SK-N-SH (cell line): ENCODE measurements around the gene GALR3. TPM values are rescaled to one million over a fixed set of nuclear protein-coding genes. Genes with fewer than 3 reads are reported as not detected.

Experiments
- CTCF ChIA-PET: fragments of 300-600, 350-600 bp; formaldehyde crosslinking; extraction: SDS; loops from one replicate; lab custom pipeline; 2021; lab: Yijun Ruan, JAX
- POLR2A ChIA-PET: fragments of 350-600 bp; sonication (Branson Sonifier 250); formaldehyde crosslinking; extraction: SDS; loops from one replicate; lab custom pipeline; 2020; ENCODE audit warnings: antibody characterized with exemption, inconsistent platforms; lab: Yijun Ruan, JAX
- DNase-seq: peaks from one replicate; pipeline ENCODE4 v3.0.0; 2012
- H2AFZ ChIP-seq: fragments of 200-600 bp; sonication (generic); 2 replicates; pipeline ENCODE4 v1.8.1; 2016; ENCODE audit warnings: antibody characterized with exemption, mild to moderate bottlenecking, low read depth
- H3F3A ChIP-seq: fragments of 200-600 bp; sonication (generic); replicated peaks from 2 replicates; pipeline ENCODE3; 2016; ENCODE audit warnings: antibody characterized with exemption, mild to moderate bottlenecking; ENCODE audit not compliant: insufficient read depth
- H3K27ac ChIP-seq, 2 experiments: fragments of 200-500 bp in 1 of 2; fragments of 200-600 bp in 1 of 2; sonication (Bioruptor generic) in 1 of 2; sonication (generic), shearing (Covaris generic) in 1 of 2; 2 replicates each; pipeline versions ENCODE4 v1.5.1 to v1.6.1; 2014 to 2016; ENCODE audit warnings: low read depth in 2 of 2, inconsistent platforms in 1 of 2, low read length in 1 of 2, mild to moderate bottlenecking in 1 of 2, mixed read lengths in 1 of 2
- H3K27me3 ChIP-seq: fragments of 200-600 bp; sonication (generic), shearing (Covaris generic); 2 replicates; pipeline ENCODE4 v1.6.1; 2016; ENCODE audit warnings: mixed run types; ENCODE audit not compliant: insufficient read depth
- H3K36me3 ChIP-seq, 2 experiments: fragments of 200-500 bp in 1 of 2; fragments of 200-600 bp in 1 of 2; sonication (Bioruptor generic) in 1 of 2; sonication (generic) in 1 of 2; replicated peaks in 1 of 2; 2 replicates each; pipeline versions ENCODE3 to v1.5.1; 2014 to 2016; ENCODE audit warnings: low read length in 1 of 2, mild to moderate bottlenecking in 1 of 2; ENCODE audit not compliant: insufficient read depth in 2 of 2, control insufficient read depth in 1 of 2
- H3K4me1 ChIP-seq, 2 experiments: fragments of 200-500 bp in 1 of 2; fragments of 200-600 bp in 1 of 2; sonication (Bioruptor generic) in 1 of 2; sonication (generic), shearing (Covaris generic) in 1 of 2; 2 replicates each; pipeline versions ENCODE4 v1.5.1 to v1.6.1; 2014 to 2016; ENCODE audit warnings: low read depth in 1 of 2, low read length in 1 of 2, mixed run types in 1 of 2; ENCODE audit not compliant: insufficient read depth in 2 of 2, control insufficient read depth in 1 of 2
- H3K4me2 ChIP-seq: fragments of 200-600 bp; sonication (generic), shearing (Covaris generic); 2 replicates; pipeline ENCODE4 v1.6.1; 2017; ENCODE audit warnings: mixed run types
- H3K4me3 ChIP-seq, 2 experiments: fragments of 200-500 bp in 1 of 2; fragments of 200-600 bp in 1 of 2; sonication (Bioruptor generic) in 1 of 2; sonication (generic), shearing (Covaris generic) in 1 of 2; 2 replicates each; pipeline versions ENCODE4 v1.5.1 to v1.8.1; 2014 to 2016; ENCODE audit warnings: low read depth in 2 of 2, inconsistent platforms in 1 of 2, low read length in 1 of 2, mild to moderate bottlenecking in 1 of 2, mixed read lengths in 1 of 2, moderate library complexity in 1 of 2
- H3K79me2 ChIP-seq: fragments of 200-600 bp; sonication (generic); 2 replicates; pipeline ENCODE4 v1.8.1; 2017; ENCODE audit warnings: mild to moderate bottlenecking; ENCODE audit not compliant: insufficient read depth
- H3K9ac ChIP-seq: fragments of 200-600 bp; sonication (generic); 2 replicates; pipeline ENCODE4 v1.6.1; 2017; ENCODE audit warnings: mixed run types
- H3K9me2 ChIP-seq: fragments of 200-600 bp; sonication (generic); 2 replicates; pipeline ENCODE4 v1.6.1; 2017; ENCODE audit warnings: mixed run types
- H3K9me3 ChIP-seq: fragments of 200-600 bp; sonication (generic); 2 replicates; pipeline ENCODE4 v1.6.1; 2017; ENCODE audit warnings: mixed run types, mild to moderate bottlenecking, moderate library complexity
- H4K20me1 ChIP-seq: fragments of 200-600 bp; sonication (generic); 2 replicates; pipeline ENCODE4 v1.6.1; 2017; ENCODE audit warnings: mild to moderate bottlenecking, mixed run types; ENCODE audit not compliant: insufficient read depth
- CHD2 ChIP-seq: fragments of 150-350 bp; IDR thresholded peaks from 2 replicates; pipeline ENCODE4 v1.6.1; 2018; ENCODE audit warnings: low read length; ENCODE audit not compliant: partially characterized antibody
- EZH2phosphoT487 ChIP-seq: fragments of 200-600 bp; sonication (generic); IDR thresholded peaks from 2 replicates; pipeline ENCODE4 v1.6.1; 2017; ENCODE audit warnings: low read depth, mixed run types, mild to moderate bottlenecking, antibody characterized with exemption, moderate library complexity, borderline replicate concordance
- FOSL2 ChIP-seq: IDR thresholded peaks from 2 replicates; pipeline ENCODE4 v1.4.0; 2012; ENCODE audit warnings: low read depth, mild to moderate bottlenecking, moderate library complexity, borderline replicate concordance
- FOXJ3 ChIP-seq: sonication (generic); formaldehyde crosslinking; IDR thresholded peaks from 2 replicates; pipeline ENCODE4 v1.5.1; 2020; ENCODE audit warnings: mild to moderate bottlenecking, missing genetic modification reagents
- GABPA ChIP-seq: IDR thresholded peaks from 2 replicates; pipeline ENCODE4 v1.4.0; 2012; ENCODE audit warnings: low read depth, mild to moderate bottlenecking
- GATA2 ChIP-seq: sonication (generic); formaldehyde crosslinking; IDR thresholded peaks from 2 replicates; pipeline ENCODE4 v1.5.0; 2020; ENCODE audit warnings: mild to moderate bottlenecking, missing genetic modification reagents
- MXI1 ChIP-seq: IDR thresholded peaks from 2 replicates; pipeline ENCODE4 v1.6.1; 2012; ENCODE audit warnings: mild to moderate bottlenecking, low read depth, low read length, improper control_type of control experiment
- NFIC ChIP-seq: IDR thresholded peaks from 2 replicates; pipeline ENCODE4 v1.4.0; 2012; ENCODE audit warnings: borderline replicate concordance
- NRF1 ChIP-seq: IDR thresholded peaks from 2 replicates; pipeline ENCODE4 v1.6.1; 2012; ENCODE audit warnings: low read depth, mild to moderate bottlenecking, low read length
- POLR2AphosphoS5 ChIP-seq: IDR thresholded peaks from 2 replicates; pipeline ENCODE4 v1.6.1; 2012; ENCODE audit warnings: low read depth, low read length
- RXRA ChIP-seq: IDR thresholded peaks from 2 replicates; pipeline ENCODE4 v1.4.0; 2012; ENCODE audit warnings: low read depth, mild to moderate bottlenecking, borderline replicate concordance
- SMC3 ChIP-seq: IDR thresholded peaks from 2 replicates; pipeline ENCODE4 v1.6.1; 2012; ENCODE audit warnings: low read depth, low read length, improper control_type of control experiment
- TAF1 ChIP-seq: IDR thresholded peaks from 2 replicates; pipeline ENCODE4 v1.6.1; 2012; ENCODE audit warnings: low read depth, mild to moderate bottlenecking, low read length, moderate library complexity, borderline replicate concordance
- TCF12 ChIP-seq: IDR thresholded peaks from 2 replicates; pipeline ENCODE4 v1.4.0; 2012
- TEAD4 ChIP-seq: IDR thresholded peaks from 2 replicates; pipeline ENCODE4 v1.4.0; 2012; ENCODE audit warnings: mild to moderate bottlenecking, borderline replicate concordance; ENCODE audit not compliant: insufficient read depth
- YY1 ChIP-seq: IDR thresholded peaks from 2 replicates; pipeline ENCODE4 v1.4.0; 2012; ENCODE audit warnings: low read depth, mild to moderate bottlenecking
- WGBS: methylation state at CpG from one replicate; pipeline ENCODE4 v1.1.6; 2017; ENCODE audit warnings: low lambda C conversion rate; 5-methylcytosine and 5-hydroxymethylcytosine counted together
- polyA plus RNA-seq, 3 experiments: library from polyadenylated mRNA; depleted of rRNA; stranded (reverse); fragments of >200 nt; gene quantifications; 2 replicates each; pipeline ENCODE4 v1.2.3, GENCODE V29; 2012
- TF ChIP-seq, protein P1 (sequence below): IDR thresholded peaks from 2 replicates; pipeline ENCODE4 v1.4.0; 2012; ENCODE audit warnings: low read depth
- TF ChIP-seq, protein P2 (sequence below): IDR thresholded peaks from 2 replicates; pipeline ENCODE4 v1.6.1; 2012; ENCODE audit warnings: mild to moderate bottlenecking, low read depth, low read length, moderate library complexity

GALR3 gene
- polyA plus RNA-seq, 1 of the 3 experiments (the other 2 are of a cell fraction): not detected

DNA sequence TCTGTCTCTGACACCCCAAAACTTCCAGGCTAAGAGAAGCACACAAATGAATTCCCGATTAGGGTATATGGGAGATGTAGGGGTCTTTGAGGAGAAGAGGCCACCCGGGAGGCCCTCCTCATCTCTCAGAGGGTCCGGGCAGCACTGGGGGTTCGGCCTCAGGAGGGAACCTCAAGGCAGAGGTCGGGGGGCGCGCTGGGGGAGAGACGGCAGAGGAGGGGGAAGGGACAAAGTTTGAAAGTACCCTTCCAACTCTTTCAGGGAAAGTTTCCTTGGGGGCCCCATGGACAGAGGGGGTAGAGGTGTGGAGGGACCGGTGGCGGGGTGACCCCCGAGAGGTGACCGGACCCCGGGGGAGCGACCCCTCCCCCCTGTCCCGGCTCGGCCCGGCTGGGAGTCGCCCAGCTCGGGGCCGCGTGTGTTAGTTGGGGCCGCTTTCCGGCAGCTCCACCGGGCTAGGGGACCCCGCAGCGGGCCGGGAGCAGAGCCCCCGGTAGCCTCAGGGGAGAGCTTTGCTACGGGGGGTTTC, 18.8 kb upstream of the GALR3 start:
- ChIA-PET POLR2A (interaction anchor here (1.1 to 1.5 kb wide), 6 partner anchors 10 to 196 kb away, joined by 3 to 9 read pairs (median 4); partner anchors contain the start of genes ANKRD54 and GGA1), CTCF (interaction anchor here (0.8 to 2.0 kb wide), 5 partner anchors 13 to 197 kb away, joined by 3 to 7 read pairs (median 4); no protein-coding TSS in a partner anchor)
- H2AFZ ChIP-seq: no peak overlapping the region; the same call in 1 of the 2 replicates
- peaks cover 22% of the 10 kb centered on the region for H3K79me2 ChIP-seq
- DNase-seq: peak; percentile 73
- H3K9me3 ChIP-seq: no peaks in the 10 kb centered on the region
- no peaks in the 10 kb centered on the region for H3K9me2 ChIP-seq
- no peaks in the 10 kb centered on the region; the same call in 1 of the 2 replicates for H4K20me1 ChIP-seq
- peaks cover 17% of the 10 kb centered on the region for H3F3A ChIP-seq
- TF ChIP-seq CHD2 (no peak), FOXJ3 (no peak), TCF12 (no peak), TEAD4 (no peak), MXI1 (no peak), RXRA (no peak), SMC3 (no peak)
- TF ChIP-seq, protein P1, sequence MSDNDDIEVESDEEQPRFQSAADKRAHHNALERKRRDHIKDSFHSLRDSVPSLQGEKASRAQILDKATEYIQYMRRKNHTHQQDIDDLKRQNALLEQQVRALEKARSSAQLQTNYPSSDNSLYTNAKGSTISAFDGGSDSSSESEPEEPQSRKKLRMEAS: no peak
- TF ChIP-seq, protein P2, sequence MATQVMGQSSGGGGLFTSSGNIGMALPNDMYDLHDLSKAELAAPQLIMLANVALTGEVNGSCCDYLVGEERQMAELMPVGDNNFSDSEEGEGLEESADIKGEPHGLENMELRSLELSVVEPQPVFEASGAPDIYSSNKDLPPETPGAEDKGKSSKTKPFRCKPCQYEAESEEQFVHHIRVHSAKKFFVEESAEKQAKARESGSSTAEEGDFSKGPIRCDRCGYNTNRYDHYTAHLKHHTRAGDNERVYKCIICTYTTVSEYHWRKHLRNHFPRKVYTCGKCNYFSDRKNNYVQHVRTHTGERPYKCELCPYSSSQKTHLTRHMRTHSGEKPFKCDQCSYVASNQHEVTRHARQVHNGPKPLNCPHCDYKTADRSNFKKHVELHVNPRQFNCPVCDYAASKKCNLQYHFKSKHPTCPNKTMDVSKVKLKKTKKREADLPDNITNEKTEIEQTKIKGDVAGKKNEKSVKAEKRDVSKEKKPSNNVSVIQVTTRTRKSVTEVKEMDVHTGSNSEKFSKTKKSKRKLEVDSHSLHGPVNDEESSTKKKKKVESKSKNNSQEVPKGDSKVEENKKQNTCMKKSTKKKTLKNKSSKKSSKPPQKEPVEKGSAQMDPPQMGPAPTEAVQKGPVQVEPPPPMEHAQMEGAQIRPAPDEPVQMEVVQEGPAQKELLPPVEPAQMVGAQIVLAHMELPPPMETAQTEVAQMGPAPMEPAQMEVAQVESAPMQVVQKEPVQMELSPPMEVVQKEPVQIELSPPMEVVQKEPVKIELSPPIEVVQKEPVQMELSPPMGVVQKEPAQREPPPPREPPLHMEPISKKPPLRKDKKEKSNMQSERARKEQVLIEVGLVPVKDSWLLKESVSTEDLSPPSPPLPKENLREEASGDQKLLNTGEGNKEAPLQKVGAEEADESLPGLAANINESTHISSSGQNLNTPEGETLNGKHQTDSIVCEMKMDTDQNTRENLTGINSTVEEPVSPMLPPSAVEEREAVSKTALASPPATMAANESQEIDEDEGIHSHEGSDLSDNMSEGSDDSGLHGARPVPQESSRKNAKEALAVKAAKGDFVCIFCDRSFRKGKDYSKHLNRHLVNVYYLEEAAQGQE: no peak
- peak overlapping the region; percentile 65 for H3K9ac ChIP-seq
- WGBS: 18% methylated on average over 16 of the region's 29 CpGs
- H3K27ac ChIP-seq: peak overlapping the region in 1 of 2 experiments; percentile 86; a peak in 1 of 4 replicates
- peak overlapping the region; percentile 98; the same call in 1 of the 2 replicates for H3K4me2 ChIP-seq
- no peaks in the 10 kb centered on the region for H3K27me3 ChIP-seq
- H3K4me3 ChIP-seq: peak overlapping the region; percentile 70
- peaks cover 0 to 35% of the 10 kb centered on the region in 2 experiments; a peak in 2 of 4 replicates for H3K4me1 ChIP-seq
- no peaks in the 10 kb centered on the region for H3K36me3 ChIP-seq

DNA sequence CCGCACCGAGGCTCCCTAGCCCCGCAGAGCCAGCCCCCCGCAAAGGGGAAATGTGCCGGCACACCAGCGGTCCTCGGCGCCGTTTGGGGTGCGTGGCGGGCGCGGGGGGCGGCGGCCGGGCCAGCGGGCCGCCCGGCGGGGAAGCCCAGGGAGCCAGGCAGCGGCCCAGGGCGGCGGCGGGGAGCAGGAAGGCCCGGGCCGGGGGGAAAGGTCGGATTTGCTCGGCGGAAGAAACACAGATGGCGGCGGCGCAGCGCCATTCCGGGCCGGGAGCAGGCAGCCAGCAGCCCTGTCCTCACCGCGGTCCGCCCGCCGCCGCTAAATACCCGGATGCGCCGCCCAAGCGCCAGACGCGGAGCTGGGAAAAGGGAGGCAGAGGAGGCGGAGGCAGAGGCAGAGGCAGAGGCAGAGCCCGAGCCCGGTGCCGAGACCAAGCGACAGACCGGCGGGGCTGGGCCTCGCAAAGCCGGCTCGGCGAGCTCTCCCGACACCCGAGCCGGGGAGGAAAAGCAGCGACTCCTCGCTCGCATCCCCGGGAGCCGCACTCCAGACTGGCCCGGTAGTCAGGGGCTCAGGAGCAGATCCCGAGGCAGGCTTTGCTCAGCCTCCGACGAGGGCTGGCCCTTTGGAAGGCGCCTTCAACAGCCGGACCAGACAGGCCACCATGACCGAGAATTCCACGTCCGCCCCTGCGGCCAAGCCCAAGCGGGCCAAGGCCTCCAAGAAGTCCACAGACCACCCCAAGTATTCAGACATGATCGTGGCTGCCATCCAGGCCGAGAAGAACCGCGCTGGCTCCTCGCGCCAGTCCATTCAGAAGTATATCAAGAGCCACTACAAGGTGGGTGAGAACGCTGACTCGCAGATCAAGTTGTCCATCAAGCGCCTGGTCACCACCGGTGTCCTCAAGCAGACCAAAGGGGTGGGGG, 18.0 kb upstream of the GALR3 start:
- H4K20me1 ChIP-seq: no peaks in the 10 kb centered on the region; the same call in 1 of the 2 replicates
- H3K4me1 ChIP-seq: peaks cover 0 to 35% of the 10 kb centered on the region in 2 experiments; a peak in 2 of 4 replicates
- peak overlapping the region; percentile 55 to 86 for H3K27ac ChIP-seq
- 17% methylated on average over 32 of the region's 87 CpGs for WGBS
- H2AFZ ChIP-seq: peak overlapping the region; percentile 80
- H3K36me3 ChIP-seq: no peaks in the 10 kb centered on the region
- CTCF ChIA-PET: interaction anchor here (0.8 to 2.0 kb wide), 6 partner anchors 12 to 198 kb away, joined by 3 to 7 read pairs (median 4); partner anchors contain the start of gene ANKRD54
- H3K27me3 ChIP-seq: no peaks in the 10 kb centered on the region
- H3K9me2 ChIP-seq: no peaks in the 10 kb centered on the region
- H3K4me2 ChIP-seq: peak overlapping the region; percentile 98
- peak; percentile 93 for DNase-seq
- H3K9me3 ChIP-seq: no peaks in the 10 kb centered on the region
- peak overlapping the region; percentile 65 for H3K9ac ChIP-seq
- peak overlapping the region; percentile 70 for H3K4me3 ChIP-seq
- POLR2A ChIA-PET: interaction anchor here (1.1 to 1.5 kb wide), 6 partner anchors 9 to 197 kb away, joined by 3 to 9 read pairs (median 4); partner anchors contain the start of genes ANKRD54 and GGA1
- peaks cover 17% of the 10 kb centered on the region for H3F3A ChIP-seq
- H3K79me2 ChIP-seq: peaks cover 22% of the 10 kb centered on the region
- TF ChIP-seq FOSL2: no peak
- no peak for TF ChIP-seq NRF1
- TF ChIP-seq GABPA: no peak
- no peak for TF ChIP-seq FOXJ3
- TF ChIP-seq YY1: peak; percentile 76; the same call in 1 of the 2 replicates
- TF ChIP-seq CHD2: peak; percentile 46
- TF ChIP-seq, protein P1: 0 out of 2 replicates have a peak, but pooled peaks have one; percentile 64
- peak; percentile 94 for TF ChIP-seq POLR2AphosphoS5
- TF ChIP-seq MXI1: peak; percentile 54; the same call in 1 of the 2 replicates
- TF ChIP-seq GATA2 (CRISPR knock-in tag): no peak
- TF ChIP-seq EZH2phosphoT487: no peak
- no peak for TF ChIP-seq NFIC
- TF ChIP-seq TAF1: peak; percentile 94
- peak; percentile 15; the same call in 1 of the 2 replicates for TF ChIP-seq TCF12
